AG08395 (cell line): ENCODE data around the gene GGN.
"Not testable (repeated sequence)": the region's sequence is repeated elsewhere in the genome, so short reads cannot be mapped to it uniquely, and the experiment has no call there.

Experiments used
- DNase-seq: peaks from one replicate; pipeline ENCODE4 v3.0.0; 2012; ENCODE audit warnings: mixed read lengths, low spot score

GGN gene, protein sequence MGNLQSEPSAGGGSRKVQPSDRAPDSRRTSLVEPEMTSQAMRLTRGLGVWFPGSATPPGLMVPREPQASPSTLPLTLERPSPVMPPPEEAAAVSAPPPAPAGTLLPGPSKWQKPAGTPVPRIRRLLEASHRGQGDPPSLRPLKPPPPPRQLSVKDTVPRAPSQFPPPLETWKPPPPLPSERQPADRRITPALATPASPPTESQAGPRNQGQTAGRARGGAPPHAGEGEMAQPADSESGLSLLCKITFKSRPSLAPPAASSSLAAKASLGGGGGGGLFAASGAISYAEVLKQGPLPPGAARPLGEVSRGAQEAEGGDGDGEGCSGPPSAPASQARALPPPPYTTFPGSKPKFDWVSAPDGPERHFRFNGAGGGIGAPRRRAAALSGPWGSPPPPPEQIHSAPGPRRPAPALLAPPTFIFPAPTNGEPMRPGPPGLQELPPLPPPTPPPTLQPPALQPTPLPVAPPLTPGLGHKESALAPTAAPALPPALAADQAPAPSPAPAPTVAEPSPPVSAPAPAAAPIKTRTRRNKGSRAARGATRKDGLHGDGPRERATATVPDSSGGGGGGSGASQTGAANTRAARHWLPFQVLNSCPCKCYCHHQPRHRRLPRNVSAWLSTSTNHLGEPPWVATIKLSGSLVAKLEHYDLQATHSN

DNA sequence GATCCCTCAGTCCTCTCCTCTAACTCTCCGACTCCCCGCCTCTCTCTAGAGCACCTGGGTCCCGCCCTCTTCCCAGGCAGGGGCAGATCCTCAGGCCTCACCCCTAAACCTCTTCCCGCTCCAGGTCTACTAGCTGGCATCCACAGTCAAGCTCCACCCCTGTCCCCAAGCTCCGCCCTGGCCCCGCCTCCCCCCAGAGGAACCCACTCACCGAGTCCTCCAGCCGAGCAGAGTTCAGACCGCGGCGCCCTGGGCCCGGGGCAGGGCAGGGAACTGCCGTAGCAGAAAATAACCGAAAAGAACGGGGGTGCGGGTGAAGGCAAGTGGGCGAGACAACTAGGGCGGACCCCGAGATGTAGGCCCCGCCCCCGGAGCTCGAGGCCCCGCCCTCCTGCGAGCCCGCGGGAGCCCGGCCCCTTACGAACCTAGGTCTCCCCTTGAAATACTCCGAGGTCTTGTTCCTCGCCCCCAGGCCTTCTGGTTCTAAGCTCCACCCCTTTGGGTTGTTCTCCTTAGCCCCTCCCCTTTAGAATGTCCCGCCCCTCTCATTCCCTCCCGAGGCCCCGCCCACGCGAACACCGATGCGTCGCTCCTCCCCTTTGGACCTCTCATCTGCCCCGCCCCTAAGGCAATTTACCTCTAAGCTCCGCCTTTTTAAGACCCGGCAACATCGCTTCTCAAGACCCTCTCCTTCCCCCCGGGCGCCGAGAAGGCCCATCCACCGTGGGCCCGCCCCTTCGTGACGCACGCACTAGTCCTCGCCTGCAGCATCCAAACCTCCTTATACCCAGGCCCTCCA, at the start of gene GGN:
TSS of gene GGN (minus strand) at position 485 of the 799 bp plus-strand sequence. CDS start 773 bp downstream, outside the sequence.
- DNase-seq, result peak; percentile 96

DNA sequence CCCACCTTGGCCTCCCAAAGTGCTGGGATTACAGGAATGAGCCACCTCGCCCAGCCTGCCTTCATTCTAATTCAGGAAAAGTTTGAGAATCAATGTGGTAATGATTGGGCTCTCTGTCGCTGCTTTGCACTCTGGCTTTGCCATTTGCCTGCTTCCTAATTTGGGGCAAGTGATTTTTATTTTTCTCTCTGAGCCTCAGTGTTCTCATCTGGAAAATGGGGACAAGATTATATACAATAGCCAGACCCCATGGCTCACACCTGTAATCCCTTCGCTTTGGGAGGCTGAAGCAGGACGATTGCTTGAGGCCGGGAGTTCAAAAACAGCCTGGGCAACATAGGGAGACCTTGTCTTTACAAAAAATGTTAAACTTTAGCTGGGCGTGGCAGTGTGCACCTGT, 49.5 kb upstream of the GGN start:
- no peak for DNase-seq

- DNase-seq, result no peak
Observed at GRCh38 chr19:38434549-38435051, 46.8 kb upstream of the GGN start.

DNA sequence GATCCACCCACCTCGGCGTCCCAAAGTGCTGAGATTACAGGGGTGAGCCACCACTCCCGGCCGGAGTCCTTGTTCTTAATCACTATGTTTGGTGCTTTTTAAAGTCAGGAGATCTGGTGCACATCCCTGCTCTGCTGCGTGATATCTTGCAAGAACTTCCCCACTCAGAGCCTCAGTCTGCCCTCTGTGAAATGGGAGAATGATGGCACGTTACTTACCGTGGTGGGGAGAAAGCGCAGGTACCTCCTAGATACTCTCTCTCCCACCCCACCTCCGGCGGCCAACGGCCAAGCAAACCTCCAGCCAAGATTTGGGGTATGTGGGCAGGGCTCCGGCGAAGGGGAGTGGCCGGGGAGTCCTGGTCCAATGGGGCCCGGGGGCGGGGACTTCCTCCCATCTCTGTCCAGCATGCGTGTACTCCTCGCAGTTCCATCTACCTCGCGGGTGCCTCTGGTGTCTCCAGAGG, 45.5 kb upstream of the GGN start, which contains the start of gene RYR1:
TSS of gene RYR1 (plus strand) at position 424 of the 466 bp plus-strand sequence. CDS start 139 bp downstream, outside the sequence.
- peak; percentile 73 for DNase-seq

DNA sequence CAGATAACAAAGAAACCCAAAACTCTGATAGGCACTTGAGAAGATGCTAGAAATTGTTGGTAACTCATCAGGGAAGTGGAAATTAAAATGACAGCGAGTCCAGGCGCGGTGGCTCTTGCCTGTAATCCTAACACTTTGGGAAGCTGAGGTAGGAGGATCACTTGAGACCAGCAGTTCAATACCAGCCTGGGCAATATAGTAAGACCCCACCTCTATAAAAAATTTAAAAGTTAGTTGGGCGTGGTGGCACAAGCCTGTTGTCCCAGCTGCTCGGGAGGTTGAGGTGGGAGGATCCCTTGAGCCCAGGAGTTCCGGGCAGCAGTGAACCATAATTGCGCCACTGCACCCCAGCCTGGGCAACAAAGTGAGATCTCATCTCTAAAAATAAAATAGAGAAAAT, 43.1 kb upstream of the GGN start:
- no peak for DNase-seq

DNA sequence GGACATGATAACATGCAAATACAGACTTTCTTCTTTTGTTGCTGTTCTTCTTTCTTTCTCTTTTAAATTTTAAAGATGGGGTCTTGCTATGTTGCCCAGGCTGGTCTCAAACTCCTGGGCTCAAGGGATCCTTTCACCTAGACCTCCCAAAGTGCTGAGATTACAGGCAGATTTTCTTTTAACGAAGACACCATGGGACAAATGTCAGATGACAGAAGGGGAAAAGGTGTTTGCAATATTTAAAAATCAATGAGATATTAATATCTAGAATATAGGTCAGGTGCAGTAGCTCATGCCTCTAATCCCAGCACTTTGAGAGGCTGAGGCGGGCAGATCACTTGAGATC, 42.0 kb upstream of the GGN start:
- DNase-seq, result no peak

- DNase-seq, result no peak
Observed at GRCh38 chr19:38429055-38429810, 41.4 kb upstream of the GGN start.

DNA sequence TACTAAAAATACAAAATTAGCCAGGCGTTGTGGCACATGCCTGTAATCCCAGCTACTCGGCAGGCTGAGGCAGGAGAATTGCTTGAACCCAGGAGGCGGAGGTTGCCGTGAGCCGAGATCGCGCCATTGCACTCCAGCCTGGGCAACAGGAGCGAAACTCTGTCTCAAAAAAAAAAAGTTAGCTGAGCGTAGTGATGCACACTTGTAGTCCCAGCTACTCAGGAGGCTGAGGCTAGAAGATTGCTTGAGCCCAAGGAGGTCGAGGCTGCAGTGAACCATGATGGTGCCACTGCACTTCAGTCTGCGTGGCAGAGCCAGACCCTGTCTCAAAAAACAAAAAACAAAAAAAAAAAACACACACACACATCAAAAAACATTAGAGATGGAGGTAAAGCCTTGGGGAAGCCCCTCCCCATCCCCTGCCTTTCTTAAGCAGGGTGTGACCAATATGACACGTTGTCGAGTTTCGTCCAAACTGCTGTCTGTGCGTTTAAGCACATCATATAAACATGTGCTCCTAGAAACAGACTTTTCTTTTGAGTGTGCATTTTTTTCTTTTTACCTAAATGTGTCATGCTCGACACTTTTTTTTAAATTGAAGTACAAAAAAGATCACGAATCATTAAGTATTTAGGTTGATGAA, 39.3 kb upstream of the GGN start:
- DNase-seq, result not testable (repeated sequence)

GRCh38 chr19:38425810-38426466, 38.1 kb upstream of the GGN start, which contains the start of gene RASGRP4:
RASGRP4 (minus strand) TSS chr19:38426219; CDS start chr19:38426091, 128 bp downstream.
- no peak for DNase-seq

DNA sequence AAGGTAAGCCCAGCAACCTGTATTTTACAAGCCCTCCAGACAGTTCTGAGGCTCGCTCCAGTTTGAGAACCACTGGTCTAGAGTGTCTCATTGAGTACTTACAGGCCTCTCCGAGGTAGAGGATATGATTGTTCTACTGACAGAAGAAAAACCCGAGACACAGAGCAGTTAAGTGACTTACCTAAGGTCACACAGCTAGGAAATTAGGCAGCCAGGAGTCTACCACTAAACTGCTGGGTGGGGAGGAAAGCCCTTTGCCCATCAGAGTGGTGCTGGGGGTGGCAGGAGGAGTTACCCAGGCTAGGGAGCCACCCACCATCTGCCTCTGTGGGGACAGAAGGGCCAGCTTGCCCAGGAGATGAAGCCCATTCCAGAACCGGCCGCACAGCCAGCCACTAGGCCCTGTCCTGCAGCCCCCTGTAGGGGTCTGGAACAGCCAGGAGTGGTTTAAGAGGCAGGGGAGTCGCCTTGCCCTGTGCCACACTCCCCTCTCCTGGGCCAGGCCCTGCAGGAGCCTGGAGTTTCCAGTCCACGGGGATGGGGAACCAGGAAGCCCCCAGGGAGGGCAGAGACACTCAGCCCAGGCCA, 37.5 kb upstream of the GGN start:
- DNase-seq, result no peak

- DNase-seq, result no peak
Observed at GRCh38 chr19:38424272-38424671, 36.4 kb upstream of the GGN start.

GRCh38 chr19:38422438-38422837, 34.6 kb upstream of the GGN start:
- DNase-seq, result no peak

DNA sequence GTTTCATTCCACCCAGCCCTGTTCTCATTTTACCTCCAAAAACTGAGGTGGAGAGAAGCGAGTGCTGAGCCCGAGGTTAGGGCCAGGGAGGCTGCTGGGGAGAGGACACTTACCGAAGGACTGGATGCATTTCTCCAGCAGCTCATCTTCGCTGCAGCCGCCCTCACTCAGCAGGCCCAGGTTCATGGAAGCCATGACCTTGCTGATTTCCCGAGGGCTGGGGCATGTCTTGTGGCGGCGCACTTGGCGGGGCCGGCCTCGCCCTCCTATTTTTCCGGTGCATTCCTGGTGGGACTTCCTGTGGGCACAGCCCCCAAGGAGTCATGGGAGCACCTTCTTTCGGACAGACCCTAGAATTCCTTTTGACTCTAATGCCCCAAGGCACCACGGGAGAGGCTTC, 34.0 kb upstream of the GGN start:
- DNase-seq, result no peak

DNA sequence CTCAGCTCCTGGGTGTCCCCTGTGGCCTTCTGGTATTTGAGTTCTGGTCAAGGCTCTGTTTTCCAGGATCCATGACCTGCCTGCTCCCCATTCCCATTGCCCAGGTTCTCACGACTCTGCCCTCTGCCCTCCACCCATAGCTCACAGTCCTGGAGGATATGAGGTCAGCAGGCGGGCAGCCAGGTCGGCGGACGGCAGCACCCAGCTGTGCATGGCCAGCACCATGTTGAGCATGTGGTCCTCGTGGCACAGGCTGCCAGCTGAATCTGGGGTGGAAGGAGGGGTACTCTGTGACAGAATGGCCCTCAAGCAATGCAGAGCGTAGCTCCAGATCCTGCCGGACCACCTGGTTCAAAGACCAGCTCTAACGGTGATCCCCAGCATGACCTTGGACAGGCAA, 33.1 kb upstream of the GGN start:
- DNase-seq, result no peak

- DNase-seq, result peak; percentile 22
Observed at GRCh38 chr19:38417544-38418506, 30.0 kb upstream of the GGN start.

DNA sequence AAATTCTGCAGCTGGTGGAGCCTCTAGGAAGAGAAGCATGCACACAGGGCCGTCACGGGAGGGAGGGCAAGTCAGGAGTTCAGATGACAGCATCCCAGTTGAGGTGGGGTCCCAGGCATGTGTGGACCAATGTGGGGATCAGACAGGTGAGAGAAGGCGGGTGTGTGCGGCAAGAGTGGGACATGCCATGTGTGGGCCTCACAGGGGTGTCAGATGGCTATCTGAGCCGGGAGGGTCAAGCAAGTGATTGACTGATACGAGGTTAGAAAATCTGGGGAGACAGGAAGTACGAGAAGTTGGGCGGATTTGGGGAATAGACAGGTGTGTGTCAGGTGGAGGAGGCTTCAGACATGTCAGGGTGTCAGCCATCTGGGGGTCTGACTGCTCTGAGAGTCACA, 29.3 kb upstream of the GGN start:
- DNase-seq, result no peak

GRCh38 chr19:38413416-38413815, 25.6 kb upstream of the GGN start:
- no peak for DNase-seq

DNA sequence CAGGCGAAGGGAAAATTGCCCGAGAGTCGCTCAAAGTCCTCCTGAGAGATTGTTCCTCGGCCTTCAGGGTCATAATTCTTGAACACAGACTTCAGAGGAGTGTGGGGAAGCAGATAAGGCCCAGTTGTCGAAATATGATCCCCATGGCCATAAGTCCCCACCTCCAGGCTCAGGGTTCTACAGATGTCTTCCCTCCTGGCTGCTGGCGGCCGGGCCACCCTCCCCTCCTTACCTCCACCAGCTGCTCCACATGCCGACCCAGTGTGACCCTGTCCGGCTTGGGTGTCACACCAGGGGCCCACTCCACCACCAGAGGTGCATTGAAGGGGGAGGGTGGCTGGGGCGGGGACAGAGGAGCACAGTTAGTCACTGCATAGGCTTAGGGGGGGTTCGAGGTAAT, 25.1 kb upstream of the GGN start:
- no peak for DNase-seq

DNA sequence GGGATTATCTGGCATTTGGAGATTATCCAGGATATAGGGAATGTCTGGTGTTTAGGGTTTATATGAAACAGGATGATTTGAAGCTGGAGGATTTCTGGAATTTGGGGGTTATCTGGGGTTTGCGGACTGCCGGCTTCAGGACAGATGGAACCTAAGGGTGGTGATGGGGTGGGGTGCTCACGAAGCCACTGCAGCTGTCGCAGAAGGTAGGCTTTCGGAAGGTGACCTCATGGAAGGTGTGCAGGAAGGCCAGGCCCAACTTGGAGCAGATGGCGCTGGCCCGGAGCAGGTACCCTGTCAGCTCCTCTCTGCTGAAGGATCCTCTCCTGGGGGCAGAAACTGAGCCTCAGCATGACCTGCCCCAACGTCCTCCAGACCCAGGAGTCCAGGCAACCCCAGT, 24.7 kb upstream of the GGN start:
- no peak for DNase-seq
